WTC11 (cell line): ENCODE measurements around the gene RRAGA. TPM values are rescaled to one million over a fixed set of nuclear protein-coding genes. Genes with fewer than 3 reads are reported as not detected.

ENCODE experiments used
- ATAC-seq: fragments of 200-7000 bp; cut with Tn5 transposase; 2 replicates; pipeline ENCODE4 v1.10.0; 2021; ENCODE audit warnings: mild to moderate bottlenecking, moderate library complexity
- CTCF ChIA-PET: fragments of 300-600 bp; sonication (Branson Sonifier 250); formaldehyde crosslinking; loops from one replicate; lab custom pipeline; 2021; ENCODE audit warnings: antibody characterized with exemption; lab: Charles Lee
- POLR2A ChIA-PET: fragments of 350-600 bp; sonication (Branson Sonifier 250); formaldehyde crosslinking; loops from one replicate; lab custom pipeline; 2021; ENCODE audit warnings: antibody characterized with exemption; lab: Charles Lee
- DNase-seq: peaks from one replicate; pipeline ENCODE4 v3.0.0; 2021; ENCODE audit warnings: low spot score
- H3K27ac Mint-ChIP-seq: 2 replicates; pipeline ENCODE4 v1.8.0; 2021; ENCODE audit warnings: mixed read lengths
- H3K27me3 Mint-ChIP-seq: 2 replicates; pipeline ENCODE4 v1.8.0; 2021; ENCODE audit warnings: low read depth, mild to moderate bottlenecking, moderate library complexity, mixed read lengths
- H3K36me3 Mint-ChIP-seq: 2 replicates; pipeline ENCODE4 v1.8.0; 2021; ENCODE audit warnings: mixed read lengths
- H3K4me1 Mint-ChIP-seq: 2 replicates; pipeline ENCODE4 v1.8.0; 2022; ENCODE audit warnings: mixed read lengths
- H3K4me3 Mint-ChIP-seq: 2 replicates; pipeline ENCODE4 v1.8.0; 2021; ENCODE audit warnings: mild to moderate bottlenecking, moderate library complexity, mixed read lengths
- H3K9me3 Mint-ChIP-seq: 2 replicates; pipeline ENCODE4 v1.8.0; 2021; ENCODE audit warnings: mixed read lengths
- ATF2 ChIP-seq: sonication (generic); formaldehyde crosslinking; IDR thresholded peaks from 2 replicates; pipeline ENCODE4 v1.8.1; 2022; ENCODE audit warnings: low read depth, missing genetic modification reagents, borderline replicate concordance
- CBFB ChIP-seq: sonication (generic); formaldehyde crosslinking; IDR thresholded peaks from 2 replicates; pipeline ENCODE4 v1.8.1; 2022; ENCODE audit warnings: mild to moderate bottlenecking, low read depth, missing genetic modification reagents
- CDX4 ChIP-seq: fragments of 250-450 bp; sonication (Bioruptor Pico); IDR thresholded peaks from 2 replicates; pipeline ENCODE4 v1.9.0; 2021; ENCODE audit warnings: moderate library complexity, mild to moderate bottlenecking, inconsistent platforms, borderline replicate concordance
- CREM ChIP-seq: sonication (generic); formaldehyde crosslinking; IDR thresholded peaks from 2 replicates; pipeline ENCODE4 v1.8.1; 2022; ENCODE audit warnings: mild to moderate bottlenecking, missing genetic modification reagents, moderate library complexity
- EMX1 ChIP-seq: fragments of 250-450 bp; sonication (Bioruptor Pico); IDR thresholded peaks from 2 replicates; pipeline ENCODE4 v1.8.0; 2021; ENCODE audit warnings: mild to moderate bottlenecking
- FOXJ3 ChIP-seq: sonication (generic); formaldehyde crosslinking; IDR thresholded peaks from 2 replicates; pipeline ENCODE4 v1.9.0; 2021; ENCODE audit warnings: missing genetic modification reagents, mild to moderate bottlenecking, borderline replicate concordance
- IRF1 ChIP-seq: sonication (generic); formaldehyde crosslinking; IDR thresholded peaks from 2 replicates; pipeline ENCODE4 v1.8.0; 2023; ENCODE audit warnings: missing genetic modification reagents
- MXD4 ChIP-seq: fragments of 250-450 bp; sonication (Bioruptor Pico); IDR thresholded peaks from 2 replicates; pipeline ENCODE4 v1.8.0; 2021; ENCODE audit warnings: mild to moderate bottlenecking, moderate library complexity, borderline replicate concordance
- NR3C1 ChIP-seq: sonication (generic); formaldehyde crosslinking; conservative IDR thresholded peaks from 2 replicates; pipeline ENCODE4 v1.8.1; 2023; ENCODE audit warnings: low read depth, mild to moderate bottlenecking, missing genetic modification reagents
- RORB ChIP-seq: fragments of 250-450 bp; sonication (Bioruptor Pico); IDR thresholded peaks from 2 replicates; pipeline ENCODE4 v1.9.0; 2021; ENCODE audit warnings: mild to moderate bottlenecking
- SMAD3 ChIP-seq: sonication (generic); formaldehyde crosslinking; IDR thresholded peaks from 2 replicates; pipeline ENCODE4 v1.8.0; 2022; ENCODE audit warnings: missing genetic modification reagents, mild to moderate bottlenecking, borderline replicate concordance
- ZBTB43 ChIP-seq: sonication (generic); formaldehyde crosslinking; IDR thresholded peaks from 2 replicates; pipeline ENCODE4 v1.8.1; 2023; ENCODE audit warnings: mild to moderate bottlenecking, missing genetic modification reagents
- ZNF138 ChIP-seq: sonication (generic); formaldehyde crosslinking; conservative IDR thresholded peaks from 2 replicates; pipeline ENCODE4 v1.8.1; 2022; ENCODE audit warnings: mild to moderate bottlenecking, moderate library complexity, missing genetic modification reagents
- ZNF219 ChIP-seq: sonication (generic); formaldehyde crosslinking; IDR thresholded peaks from 2 replicates; pipeline ENCODE4 v1.8.0; 2023; ENCODE audit warnings: missing genetic modification reagents, mild to moderate bottlenecking, borderline replicate concordance
- ZNF281 ChIP-seq: sonication (generic); formaldehyde crosslinking; IDR thresholded peaks from 2 replicates; pipeline ENCODE4 v1.8.0; 2023; ENCODE audit warnings: mild to moderate bottlenecking, missing genetic modification reagents
- ZNF396 ChIP-seq: fragments of 250-450 bp; sonication (Bioruptor Pico); IDR thresholded peaks from 2 replicates; pipeline ENCODE4 v1.8.0; 2021; ENCODE audit warnings: mild to moderate bottlenecking, moderate library complexity, borderline replicate concordance
- total RNA-seq: library from RNA; stranded (reverse); gene quantifications from 3 replicates; pipeline ENCODE4 v1.2.3, GENCODE V29; 2021

The RRAGA gene
- total RNA-seq, 1 experiment from 2014 or later: 50.1 TPM

- Mint-ChIP-seq H3K27me3 (peaks cover 4% of the 10 kb centered on the region; the same call in 1 of the 2 replicates), H3K4me1 (no peaks in the 10 kb centered on the region), H3K9me3 (peaks cover 14% of the 10 kb centered on the region), H3K4me3 (no peak overlapping the region), H3K27ac (no peak overlapping the region), H3K36me3 (peaks cover 7% of the 10 kb centered on the region; the same call in 1 of the 2 replicates)
- ATAC-seq (no peak), DNase-seq (no peak)
- ChIA-PET CTCF (interaction anchor here (1.0 to 1.2 kb wide), 2 partner anchors 431 to 438 kb away, joined by 3 read pairs; no protein-coding TSS in a partner anchor), POLR2A (no interaction called here)
- TF ChIP-seq SMAD3 (CRISPR knock-in tag) (no peak), NR3C1 (CRISPR knock-in tag) (no peak), MXD4 (no peak), ZNF219 (CRISPR knock-in tag) (no peak), CREM (CRISPR knock-in tag) (no peak), ATF2 (CRISPR knock-in tag) (no peak), CBFB (CRISPR knock-in tag) (no peak), IRF1 (CRISPR knock-in tag) (no peak), CDX4 (no peak), ZNF396 (no peak), EMX1 (CRISPR knock-in tag) (no peak), FOXJ3 (no peak), ZNF138 (CRISPR knock-in tag) (no peak), RORB (CRISPR knock-in tag) (no peak), ZNF281 (CRISPR knock-in tag) (no peak)
These were observed 22.9 kb upstream of the RRAGA start for GRCh38 chr9:19026375-19026774.

- POLR2A ChIA-PET: no interaction called here
- DNase-seq: no peak
These were observed 21.4 kb upstream of the RRAGA start for GRCh38 chr9:19027825-19028224.

More at GRCh38 chr9:19027825-19028224, 21.4 kb upstream of the RRAGA start:
- no peak for TF ChIP-seq ZBTB43 (CRISPR knock-in tag)
- TF ChIP-seq ATF2 (CRISPR knock-in tag): no peak
- TF ChIP-seq, all 79 proteins: peak for 0
- no peak overlapping the region for H3K4me3 Mint-ChIP-seq
- H3K27me3 Mint-ChIP-seq: no peaks in the 10 kb centered on the region; the same call in 1 of the 2 replicates
- H3K27ac Mint-ChIP-seq: no peak overlapping the region
- H3K36me3 Mint-ChIP-seq: no peaks in the 10 kb centered on the region
- H3K4me1 Mint-ChIP-seq: no peaks in the 10 kb centered on the region
- CTCF ChIA-PET: interaction anchor here (0.8 to 1.8 kb wide), 6 partner anchors 21 to 1217 kb away, joined by 4 to 10 read pairs (median 5); partner anchors contain the start of gene RRAGA
- peaks cover 3% of the 10 kb centered on the region; the same call in 1 of the 2 replicates for H3K9me3 Mint-ChIP-seq
- ATAC-seq: no peak
